ENCODE data around the gene NR6A1. TPM values are rescaled to one million over a fixed set of nuclear protein-coding genes. Genes with fewer than 3 reads are reported as not detected.

NR6A1 gene
- total RNA-seq, 1 donor, result 1.2 TPM

DNA sequence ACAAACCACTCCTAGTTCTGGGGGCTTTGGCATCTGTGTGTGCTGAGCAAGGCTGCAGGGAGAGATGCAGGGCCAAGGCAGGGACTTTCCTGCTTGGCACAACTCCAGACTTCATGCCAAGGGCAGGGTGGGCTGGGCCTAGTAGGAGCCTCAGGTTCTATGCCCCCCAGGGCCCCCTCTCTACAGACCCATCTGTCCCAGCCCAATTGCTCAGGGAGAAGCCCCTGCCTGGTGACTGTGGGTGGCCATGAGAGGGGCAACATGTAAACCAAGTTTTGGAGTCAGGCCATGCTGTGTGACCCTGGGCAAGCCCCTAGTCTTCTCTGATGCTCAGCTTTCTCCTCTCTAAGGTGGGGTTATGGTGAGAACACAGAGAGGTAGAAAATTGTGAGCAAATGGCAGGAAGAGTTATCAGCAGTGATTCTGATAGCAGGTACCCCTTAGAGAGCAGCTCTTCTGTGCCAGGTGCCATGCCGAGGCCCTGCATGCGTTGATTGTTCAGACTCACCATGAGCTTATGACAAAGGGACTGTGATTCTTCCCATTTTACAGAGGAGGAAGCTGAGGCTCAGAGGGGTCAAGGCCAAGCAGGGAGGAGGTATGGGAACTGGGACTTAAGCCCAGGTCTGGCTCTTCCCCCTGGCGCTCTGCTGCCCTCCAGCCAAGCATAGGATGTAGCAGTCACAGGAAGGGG, 11.0 kb upstream of the NR6A1 start:
- no peak for DNase-seq (ENCODE audit: low read depth)
- no peak for TF ChIP-seq CTCF (IDR thresholded peaks at IDR 0.05; ENCODE audit: insufficient read depth, low read length)

GRCh38 chr9:124780757-124781151, 9.6 kb upstream of the NR6A1 start:
- no peak for TF ChIP-seq CTCF (IDR thresholded peaks at IDR 0.05; ENCODE audit: insufficient read depth, low read length)
- H3K4me3 ChIP-seq (ENCODE audit: low read depth, low read length), result no peak overlapping the region
- no peak for DNase-seq (ENCODE audit: low read depth)

More for the DNA sequence above, 11.0 kb upstream of the NR6A1 start:
- no peak overlapping the region for H3K4me3 ChIP-seq (ENCODE audit: low read depth, low read length)

DNA sequence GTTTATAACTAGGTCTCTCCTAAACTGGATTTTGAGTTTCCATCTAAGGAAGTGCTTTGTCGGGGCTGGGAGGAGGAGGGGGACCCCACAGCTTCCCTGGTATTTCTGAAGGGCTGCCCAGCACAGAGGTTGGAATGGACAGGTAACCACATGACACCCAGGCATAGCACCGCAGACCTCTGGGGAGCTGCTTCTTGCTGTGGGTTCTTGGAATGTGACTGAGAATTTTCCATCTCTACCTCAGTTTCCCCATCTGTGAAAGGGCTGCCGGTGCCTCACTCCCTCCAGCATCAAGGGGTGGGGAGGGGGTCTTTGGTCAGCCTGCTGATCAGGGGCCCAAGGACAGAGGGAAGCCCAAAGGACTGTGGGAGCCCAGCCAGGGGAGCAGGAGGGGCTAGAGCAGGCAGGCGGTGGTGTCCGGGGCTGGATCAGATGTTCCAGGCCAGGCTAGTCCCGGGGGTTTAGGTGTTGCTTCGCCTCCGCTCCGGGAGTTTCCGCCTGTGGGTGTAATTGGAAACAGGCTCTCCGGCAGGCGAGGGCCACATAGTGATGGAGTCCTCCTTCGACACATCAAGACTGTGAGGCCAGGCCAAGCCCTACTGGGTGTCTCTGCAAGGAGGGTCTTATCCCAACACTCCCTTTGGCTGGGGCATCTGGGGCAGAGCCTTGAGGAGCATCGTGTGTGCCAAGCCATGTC, 9.1 kb upstream of the NR6A1 start:
- no peak for TF ChIP-seq CTCF (IDR thresholded peaks at IDR 0.05; ENCODE audit: insufficient read depth, low read length)
- no peak overlapping the region for H3K4me3 ChIP-seq (ENCODE audit: low read depth, low read length)
- no peak for DNase-seq (ENCODE audit: low read depth)

DNA sequence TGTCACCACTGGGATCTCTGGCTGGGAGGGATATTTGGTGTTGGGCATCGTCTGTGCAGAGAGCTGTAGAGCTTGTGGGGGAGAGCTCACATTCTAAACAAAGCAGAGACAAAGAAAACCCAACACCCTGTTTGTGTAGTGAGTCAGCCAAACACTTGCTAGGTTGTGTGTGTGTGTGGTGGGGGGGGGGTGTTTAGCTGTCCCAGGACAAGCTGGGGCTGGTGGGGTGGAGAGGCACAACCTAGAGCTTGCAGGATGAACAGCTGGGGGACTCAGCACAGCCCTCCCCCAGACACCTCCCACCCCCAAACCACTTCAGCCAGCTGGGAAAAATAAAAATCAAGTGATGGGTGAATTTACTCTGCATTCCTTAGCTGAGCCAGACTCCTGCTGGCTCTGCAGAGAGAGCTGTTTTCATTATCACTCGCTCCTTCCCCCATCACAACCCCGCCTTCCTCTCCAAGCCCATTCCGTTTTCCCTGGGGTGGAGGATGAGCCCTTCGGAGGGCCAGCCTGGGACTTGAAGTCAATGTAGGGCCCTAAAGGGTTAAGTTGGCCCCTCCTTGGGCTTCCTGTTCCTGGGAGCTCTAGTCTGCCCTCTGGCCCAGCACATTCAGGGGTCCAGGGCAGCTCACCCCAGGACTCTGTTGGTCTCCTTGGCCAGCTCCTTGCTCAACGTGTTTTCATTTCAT, 8.4 kb upstream of the NR6A1 start:
- peak; percentile 82 for DNase-seq (ENCODE audit: low read depth)
- H3K4me3 ChIP-seq (ENCODE audit: low read depth, low read length), result no peak overlapping the region
- TF ChIP-seq CTCF (IDR thresholded peaks at IDR 0.05; ENCODE audit: insufficient read depth, low read length), result no peak

- DNase-seq (ENCODE audit: low read depth), result no peak
- TF ChIP-seq CTCF (IDR thresholded peaks at IDR 0.05; ENCODE audit: insufficient read depth, low read length), result no peak
- no peak overlapping the region for H3K4me3 ChIP-seq (ENCODE audit: low read depth, low read length)
These were observed 7.7 kb upstream of the NR6A1 start for GRCh38 chr9:124778575-124779367.

- TF ChIP-seq CTCF (IDR thresholded peaks at IDR 0.05; ENCODE audit: insufficient read depth, low read length), result no peak
- no peak for DNase-seq (ENCODE audit: low read depth)
- H3K4me3 ChIP-seq (ENCODE audit: low read depth, low read length), result peak within 1 kb of the TSS; percentile 53
These were observed 6.0 kb upstream of the NR6A1 start, which contains the start of gene OLFML2A for GRCh38 chr9:124776954-124777648. Gene OLFML2A (plus strand): TSS chr9:124777133. CDS start chr9:124777271, 138 bp downstream.

Data from fibroblast of the aortic adventitia (primary cell).